AG10803 (cell line): ENCODE data around the gene DLD.
"Not testable (repeated sequence)": the region's sequence is repeated elsewhere in the genome, so short reads cannot be mapped to it uniquely, and the experiment has no call there.

Experiments
- DNase-seq: peaks from one replicate; pipeline ENCODE4 v3.0.0; 2010; ENCODE audit warnings: low read depth
- H3K4me3 ChIP-seq: 2 replicates; pipeline ENCODE4 v1.5.1; 2011; ENCODE audit warnings: mild to moderate bottlenecking, low read length, control low read depth
- CTCF ChIP-seq: conservative IDR thresholded peaks from 2 replicates; pipeline ENCODE4 v1.5.1; 2011; ENCODE audit warnings: mild to moderate bottlenecking, low read length, control low read depth, inconsistent platforms

Gene DLD

GRCh38 chr7:107884066-107884818, 6.7 kb upstream of the DLD start:
- no peak for DNase-seq
- TF ChIP-seq CTCF, result no peak
- no peak overlapping the region for H3K4me3 ChIP-seq

GRCh38 chr7:107887827-107888226, 3.2 kb upstream of the DLD start:
- not testable (repeated sequence) for DNase-seq, H3K4me3 ChIP-seq

- TF ChIP-seq CTCF, result no peak
- no peak for DNase-seq
- no peak overlapping the region for H3K4me3 ChIP-seq
These were observed 991 bp upstream of the DLD start for GRCh38 chr7:107889992-107890391.

GRCh38 chr7:107890493-107890961, 456 bp upstream of the DLD start:
- DNase-seq, result no peak
- no peak for TF ChIP-seq CTCF
- peak overlapping the region; percentile 93 for H3K4me3 ChIP-seq

- peak; percentile 29 for DNase-seq
- H3K4me3 ChIP-seq, result peak overlapping the region; percentile 93
- TF ChIP-seq CTCF, result no peak
These were observed 818 bp downstream of the DLD start for GRCh38 chr7:107891636-107892366.

- not testable (repeated sequence) for DNase-seq
- H3K4me3 ChIP-seq, result peak overlapping the region; percentile 93
These were observed 1.4 kb downstream of the DLD start for GRCh38 chr7:107892367-107892741.

GRCh38 chr7:107898997-107899594, 8.1 kb downstream of the DLD start:
- DNase-seq, result no peak
- TF ChIP-seq CTCF, result no peak
- no peak overlapping the region for H3K4me3 ChIP-seq
